H4 (cell line): ENCODE measurements around the gene KRTAP16-1. TPM values are rescaled to one million over a fixed set of nuclear protein-coding genes. Genes with fewer than 3 reads are reported as not detected.
A peak's percentile ranks its signal among the peaks of the same experiment; 100 is the strongest.
"Not testable (repeated sequence)": the region's sequence is repeated elsewhere in the genome, so short reads cannot be mapped to it uniquely, and the experiment has no call there.

Source experiments
- DNase-seq: peaks from one replicate; pipeline ENCODE4 v3.0.0-alpha.2; 2015; ENCODE audit warnings: low spot score
- total RNA-seq: library from RNA; depleted of rRNA; stranded (reverse); fragments of >200 nt; shearing (Covaris generic); gene quantifications from 2 replicates; pipeline ENCODE4 v1.2.3, GENCODE V29; 2014

The KRTAP16-1 gene
- total RNA-seq, 1 experiment from 2014 or later = not detected

GRCh38 chr17:41301916-41302901, 6.9 kb downstream of the KRTAP16-1 start, which contains the start of gene KRTAP29-1:
Gene KRTAP29-1, minus strand, starts transcription at chr17:41302851. Its CDS starts 0 bp downstream, at chr17:41302851.
- DNase-seq = peak; percentile 59

GRCh38 chr17:41301204-41301790, 7.8 kb downstream of the KRTAP16-1 start:
- no peak for DNase-seq

- DNase-seq = no peak
These were observed 10.5 kb downstream of the KRTAP16-1 start for GRCh38 chr17:41298458-41299135.

DNA sequence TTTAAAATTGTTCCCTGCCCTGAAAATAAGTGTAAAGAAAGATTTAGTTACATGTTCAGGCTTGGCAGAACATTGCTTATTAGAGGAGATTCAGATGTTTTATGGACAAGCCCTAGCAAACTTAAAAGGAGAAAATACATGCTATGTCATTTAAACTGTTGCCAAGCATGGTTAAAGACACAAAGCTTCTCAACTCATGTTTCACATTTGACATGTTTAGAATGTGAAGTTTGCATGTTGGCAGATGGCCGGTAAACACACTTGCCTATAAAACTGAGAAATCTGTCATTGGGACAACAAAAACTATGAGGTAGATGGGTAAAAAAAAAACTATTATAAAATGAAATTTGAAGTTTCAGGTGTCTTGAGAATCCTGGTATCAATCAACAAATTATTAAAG, 12.3 kb downstream of the KRTAP16-1 start:
- no peak for DNase-seq

DNA sequence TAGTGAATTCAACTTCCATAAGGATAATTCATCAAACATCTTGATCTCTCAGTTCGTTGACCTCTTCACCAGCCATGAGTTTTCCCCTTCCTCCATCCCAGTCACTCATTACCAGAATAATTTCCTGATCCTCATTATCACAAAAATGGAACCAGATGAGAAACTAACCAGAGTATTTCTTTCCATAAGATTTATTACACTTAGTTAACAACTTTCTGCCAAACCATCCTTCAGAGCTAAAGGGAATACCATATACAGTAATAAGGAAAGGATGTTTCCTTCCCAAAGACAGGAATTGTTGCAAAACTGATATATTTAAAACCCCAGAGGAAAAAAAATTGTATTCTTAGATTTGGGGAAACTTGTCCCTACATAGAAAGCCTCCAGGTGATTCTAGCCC, 15.1 kb downstream of the KRTAP16-1 start:
- no peak for DNase-seq

GRCh38 chr17:41287050-41287449, 22.1 kb downstream of the KRTAP16-1 start:
- no peak for DNase-seq

DNA sequence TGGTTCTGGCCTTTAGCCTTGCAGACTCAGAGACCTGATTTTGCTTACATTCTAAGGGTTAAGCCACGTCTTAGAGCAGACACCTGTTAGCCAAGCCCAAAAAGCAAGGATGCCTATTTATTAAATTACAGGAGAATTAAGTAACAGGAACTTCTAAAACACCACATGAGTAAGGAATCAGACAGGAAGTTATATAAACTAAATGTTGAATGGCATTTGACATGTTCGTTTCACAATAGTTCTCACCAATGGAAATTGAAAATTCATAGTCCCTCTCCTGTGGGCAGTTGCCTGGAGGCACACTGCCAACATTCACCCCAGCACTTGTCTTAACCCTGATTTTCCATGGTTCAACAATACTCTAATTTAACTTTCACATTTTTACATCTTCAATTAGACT, 24.6 kb downstream of the KRTAP16-1 start:
- no peak for DNase-seq

DNA sequence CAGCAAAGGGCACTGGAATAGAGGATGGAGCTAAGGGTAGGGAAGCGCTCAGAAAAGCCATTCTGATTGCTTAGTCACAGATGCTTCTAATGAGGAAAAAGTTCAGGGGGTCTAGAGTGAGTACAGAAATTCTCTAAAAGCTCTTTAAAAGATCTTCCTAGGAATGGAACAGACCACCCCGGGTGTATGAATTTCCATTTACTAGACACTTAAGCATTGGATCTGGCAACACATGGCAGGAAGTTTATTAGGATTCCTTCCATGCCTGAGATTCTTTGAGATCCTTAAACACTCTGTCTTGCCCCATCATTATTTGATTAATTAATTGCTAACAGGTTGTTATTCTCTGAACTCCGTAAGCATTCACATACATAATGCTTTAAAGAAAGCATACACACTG, 25.1 kb downstream of the KRTAP16-1 start:
- no peak for DNase-seq

DNA sequence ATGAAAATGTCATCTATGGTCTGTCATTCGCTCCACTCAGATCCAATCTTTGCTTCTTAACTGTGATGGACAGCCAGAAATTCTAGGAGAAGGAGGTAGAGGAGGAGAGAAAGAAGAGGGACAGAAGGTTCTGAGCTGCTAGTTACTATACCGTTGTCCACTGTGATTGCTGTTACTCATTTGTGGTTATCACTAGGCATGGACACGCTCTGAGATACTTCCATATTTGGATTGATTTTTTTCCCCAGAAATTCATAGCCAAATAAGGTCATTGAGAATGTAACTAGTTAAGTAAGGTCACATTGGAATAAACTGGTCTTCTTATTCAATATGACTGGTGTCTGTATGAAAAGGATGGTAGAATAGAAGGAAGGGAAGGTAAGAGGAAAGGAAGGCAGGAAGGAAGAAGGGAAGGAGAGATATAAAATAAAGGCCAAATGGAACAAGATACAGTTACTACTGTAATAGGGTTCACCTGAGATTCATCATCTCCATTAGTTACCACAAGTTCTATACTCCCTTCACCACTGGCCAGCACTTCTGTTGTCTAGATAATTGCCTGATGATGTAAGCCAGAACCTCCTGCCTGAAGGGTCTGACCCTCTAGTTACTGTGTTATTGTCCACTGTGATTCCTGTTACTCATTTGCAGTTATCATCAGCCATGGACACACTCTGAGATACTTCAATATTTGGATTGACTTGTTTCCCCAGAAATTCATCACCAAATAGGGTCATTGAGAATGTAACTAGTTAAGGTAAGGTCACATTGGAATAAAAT, 30.7 kb downstream of the KRTAP16-1 start:
- no peak for DNase-seq

- not testable (repeated sequence) for DNase-seq
These were observed 33.4 kb downstream of the KRTAP16-1 start, which contains the start of gene KRTAP9-7 for GRCh38 chr17:41275648-41276190. Gene KRTAP9-7, plus strand, starts transcription at chr17:41275698. Its CDS starts 0 bp downstream, at chr17:41275698.

- DNase-seq = no peak
These were observed 37.3 kb downstream of the KRTAP16-1 start for GRCh38 chr17:41271858-41272257.

GRCh38 chr17:41271323-41271722, 37.8 kb downstream of the KRTAP16-1 start:
- DNase-seq = not testable (repeated sequence)

DNA sequence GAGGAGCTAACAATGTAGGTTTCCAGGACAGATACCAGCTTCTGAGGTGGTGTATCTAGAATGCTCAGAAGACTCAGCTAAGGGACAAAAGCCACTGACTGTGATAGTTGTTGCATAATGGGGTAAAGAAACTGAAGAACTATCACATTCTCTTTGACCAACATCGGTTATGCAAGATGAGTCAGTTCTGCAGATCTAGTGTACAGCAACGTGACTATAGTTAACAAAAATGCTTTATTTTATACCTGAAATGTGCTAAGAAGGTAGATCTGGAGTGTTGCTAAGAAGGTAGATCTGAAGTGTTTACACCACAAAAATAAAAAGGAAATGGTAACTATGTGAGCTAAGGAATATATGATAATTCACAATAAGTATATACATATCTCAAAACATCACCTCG, 41.4 kb downstream of the KRTAP16-1 start:
- DNase-seq = no peak

- DNase-seq = no peak
These were observed 44.0 kb downstream of the KRTAP16-1 start, which contains the start of gene KRTAP9-6 for GRCh38 chr17:41265078-41265477. Gene KRTAP9-6, plus strand, starts transcription at chr17:41265378. Its CDS starts 0 bp downstream, at chr17:41265378.

DNA sequence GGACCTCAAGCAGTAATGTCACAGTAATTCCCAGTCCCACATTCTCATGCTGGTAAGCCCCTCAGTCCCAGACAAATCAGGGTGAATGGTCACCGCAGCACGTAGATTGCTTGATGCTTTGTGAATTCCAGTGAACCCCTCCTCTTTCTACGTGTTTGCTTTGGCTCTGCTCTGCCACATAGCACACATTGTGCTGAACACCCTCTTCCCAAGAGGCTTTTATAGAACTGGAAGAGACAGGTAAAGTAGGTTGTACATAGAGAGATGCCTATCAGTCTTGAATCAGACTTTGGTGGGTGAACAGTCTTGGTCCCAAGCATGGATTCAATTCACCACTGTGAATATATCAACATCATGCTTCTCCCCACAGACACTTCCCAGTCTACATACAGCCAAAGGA, 44.5 kb downstream of the KRTAP16-1 start:
- DNase-seq = no peak

- no peak for DNase-seq
These were observed 45.9 kb downstream of the KRTAP16-1 start for GRCh38 chr17:41263212-41263611.

DNA sequence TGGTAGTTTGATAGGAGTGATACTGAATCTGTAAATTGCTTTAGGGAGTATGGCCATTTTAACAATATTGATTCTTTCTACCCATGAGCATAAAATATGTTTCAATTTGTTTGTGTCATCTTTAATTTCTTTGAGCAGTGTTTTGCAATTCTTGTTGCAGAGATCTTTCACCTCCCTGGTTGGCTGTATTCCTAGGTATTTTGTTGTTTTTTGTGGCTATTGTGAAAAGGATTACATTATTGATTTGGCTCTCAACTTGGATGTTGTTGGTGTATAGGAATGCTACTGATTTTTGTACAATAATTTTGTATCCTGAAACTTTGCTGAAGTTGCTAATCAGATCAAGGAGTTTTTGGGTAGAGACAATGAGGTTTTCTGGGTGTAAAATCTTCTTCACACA, 50.7 kb downstream of the KRTAP16-1 start:
- no peak for DNase-seq
